HepG2 (cell line): ENCODE measurements around the gene CAD. TPM values are rescaled to one million over a fixed set of nuclear protein-coding genes. Genes with fewer than 3 reads are reported as not detected.

Experiments
- AKAP8 ChIP-seq: sonication (generic); formaldehyde crosslinking; IDR thresholded peaks from 2 replicates; pipeline ENCODE4 v1.5.1; 2020; ENCODE audit warnings: mild to moderate bottlenecking, missing genetic modification reagents
- ARID5B ChIP-seq: IDR thresholded peaks from 2 replicates; pipeline ENCODE4 v1.4.0; 2020; ENCODE audit warnings: mild to moderate bottlenecking, missing genetic modification reagents
- CREBL2 ChIP-seq: sonication (generic); formaldehyde crosslinking; IDR thresholded peaks from 2 replicates; pipeline ENCODE4 v1.8.1; 2023; ENCODE audit warnings: missing genetic modification reagents, mild to moderate bottlenecking, borderline replicate concordance
- DMAP1 ChIP-seq: IDR thresholded peaks from 2 replicates; pipeline ENCODE4 v1.6.1; 2016
- DR1 ChIP-seq: sonication (generic); formaldehyde crosslinking; IDR thresholded peaks from 2 replicates; pipeline ENCODE4 v1.8.0; 2021; ENCODE audit warnings: mild to moderate bottlenecking, missing genetic modification reagents, inconsistent platforms
- HHEX ChIP-seq: IDR thresholded peaks from 2 replicates; pipeline ENCODE4 v1.6.1; 2016; ENCODE audit warnings: control low read depth
- NCOA5 ChIP-seq: sonication (generic); formaldehyde crosslinking; IDR thresholded peaks from 2 replicates; pipeline ENCODE4 v1.4.0; 2020; ENCODE audit warnings: missing genetic modification reagents
- NFIC ChIP-seq: IDR thresholded peaks from 2 replicates; pipeline ENCODE4 v1.6.1; 2012; ENCODE audit warnings: mild to moderate bottlenecking, low read length, inconsistent platforms
- NR1H2 ChIP-seq: sonication (generic); formaldehyde crosslinking; IDR thresholded peaks from 2 replicates; pipeline ENCODE4 v1.8.1; 2022; ENCODE audit warnings: low read depth, missing genetic modification reagents, borderline replicate concordance
- U2AF2 ChIP-seq: fragments of 200-400 bp; formaldehyde crosslinking; IDR thresholded peaks from 2 replicates; pipeline ENCODE4 v1.6.1; 2017; ENCODE audit warnings: low read depth, mild to moderate bottlenecking, low read length
- ZNF20 ChIP-seq: sonication (generic); formaldehyde crosslinking; IDR thresholded peaks from 2 replicates; pipeline ENCODE4 v1.4.0; 2020; ENCODE audit warnings: mild to moderate bottlenecking, moderate library complexity, missing genetic modification reagents
- ZNF446 ChIP-seq: sonication (generic); formaldehyde crosslinking; IDR thresholded peaks from 2 replicates; pipeline ENCODE4 v1.5.0; 2020; ENCODE audit warnings: mild to moderate bottlenecking, missing genetic modification reagents
- ZNF879 ChIP-seq: sonication (generic); formaldehyde crosslinking; IDR thresholded peaks from 2 replicates; pipeline ENCODE4 v1.8.1; 2023; ENCODE audit warnings: missing genetic modification reagents
- ZNF883 ChIP-seq: sonication (generic); formaldehyde crosslinking; IDR thresholded peaks from 2 replicates; pipeline ENCODE4 v1.5.1; 2020; ENCODE audit warnings: mild to moderate bottlenecking, missing genetic modification reagents; ENCODE audit errors: not compliant biosample characterization
- polyA plus RNA-seq, 8 experiments: library from polyadenylated mRNA; depleted of rRNA in 3 of 8; stranded (reverse) in 7 of 8; unstranded in 1 of 8; fragments of >200 nt; fragmentation: Illumina TruSeq in 4 of 8; extraction: Trizol in 4 of 8; gene quantifications; 2 replicates each; pipeline versions ENCODE4 v1.2.1 to v1.2.3, GENCODE V29; 2011 to 2016; ENCODE audit warnings: low read depth in 4 of 8, missing spikeins in 1 of 8, mixed read lengths in 1 of 8; ENCODE audit not compliant: insufficient read depth in 1 of 8
- total RNA-seq, 5 experiments: library from RNA; depleted of rRNA; stranded (reverse); fragments of >200 nt; fragmentation: Illumina TruSeq; extraction: Trizol; gene quantifications; 2 replicates each; pipeline ENCODE4 v1.2.3, GENCODE V29; 2016; ENCODE audit warnings: low read depth in 1 of 5
- TF ChIP-seq, protein P1 (sequence below): sonication (generic); formaldehyde crosslinking; IDR thresholded peaks from one replicate; pipeline ENCODE4 v1.5.1; 2020; ENCODE audit warnings: mild to moderate bottlenecking, missing genetic modification reagents; ENCODE audit errors: not compliant biosample characterization
- TF ChIP-seq, protein P2 (sequence below): sonication (generic); formaldehyde crosslinking; IDR thresholded peaks from 2 replicates; pipeline ENCODE4 v1.5.1; 2020; ENCODE audit warnings: mild to moderate bottlenecking, missing genetic modification reagents, moderate library complexity

Gene CAD
- total and polyA plus RNA-seq, 2 of the 13 experiments (the other 11 are each of a cell fraction or from before 2014, with no cell fraction given): 21.7 to 37.0 TPM

- TF ChIP-seq ARID5B (peak; percentile 76), ZNF446 (CRISPR knock-in tag) (peak; percentile 94), ZNF879 (CRISPR knock-in tag) (0 out of 2 replicates have a peak, but pooled peaks have one; percentile 50), AKAP8 (CRISPR knock-in tag) (no peak), NFIC (no peak), U2AF2 (no peak), ZNF20 (CRISPR knock-in tag) (no peak), HHEX (CRISPR knock-in tag) (no peak), DR1 (CRISPR knock-in tag) (no peak), CREBL2 (CRISPR knock-in tag) (peak; percentile 87; the same call in 1 of the 2 replicates), DMAP1 (CRISPR knock-in tag) (peak; percentile 25; the same call in 1 of the 2 replicates), NR1H2 (peak; percentile 93), NCOA5 (no peak), ZNF883 (CRISPR knock-in tag) (peak; percentile 55)
- TF ChIP-seq, protein P1, sequence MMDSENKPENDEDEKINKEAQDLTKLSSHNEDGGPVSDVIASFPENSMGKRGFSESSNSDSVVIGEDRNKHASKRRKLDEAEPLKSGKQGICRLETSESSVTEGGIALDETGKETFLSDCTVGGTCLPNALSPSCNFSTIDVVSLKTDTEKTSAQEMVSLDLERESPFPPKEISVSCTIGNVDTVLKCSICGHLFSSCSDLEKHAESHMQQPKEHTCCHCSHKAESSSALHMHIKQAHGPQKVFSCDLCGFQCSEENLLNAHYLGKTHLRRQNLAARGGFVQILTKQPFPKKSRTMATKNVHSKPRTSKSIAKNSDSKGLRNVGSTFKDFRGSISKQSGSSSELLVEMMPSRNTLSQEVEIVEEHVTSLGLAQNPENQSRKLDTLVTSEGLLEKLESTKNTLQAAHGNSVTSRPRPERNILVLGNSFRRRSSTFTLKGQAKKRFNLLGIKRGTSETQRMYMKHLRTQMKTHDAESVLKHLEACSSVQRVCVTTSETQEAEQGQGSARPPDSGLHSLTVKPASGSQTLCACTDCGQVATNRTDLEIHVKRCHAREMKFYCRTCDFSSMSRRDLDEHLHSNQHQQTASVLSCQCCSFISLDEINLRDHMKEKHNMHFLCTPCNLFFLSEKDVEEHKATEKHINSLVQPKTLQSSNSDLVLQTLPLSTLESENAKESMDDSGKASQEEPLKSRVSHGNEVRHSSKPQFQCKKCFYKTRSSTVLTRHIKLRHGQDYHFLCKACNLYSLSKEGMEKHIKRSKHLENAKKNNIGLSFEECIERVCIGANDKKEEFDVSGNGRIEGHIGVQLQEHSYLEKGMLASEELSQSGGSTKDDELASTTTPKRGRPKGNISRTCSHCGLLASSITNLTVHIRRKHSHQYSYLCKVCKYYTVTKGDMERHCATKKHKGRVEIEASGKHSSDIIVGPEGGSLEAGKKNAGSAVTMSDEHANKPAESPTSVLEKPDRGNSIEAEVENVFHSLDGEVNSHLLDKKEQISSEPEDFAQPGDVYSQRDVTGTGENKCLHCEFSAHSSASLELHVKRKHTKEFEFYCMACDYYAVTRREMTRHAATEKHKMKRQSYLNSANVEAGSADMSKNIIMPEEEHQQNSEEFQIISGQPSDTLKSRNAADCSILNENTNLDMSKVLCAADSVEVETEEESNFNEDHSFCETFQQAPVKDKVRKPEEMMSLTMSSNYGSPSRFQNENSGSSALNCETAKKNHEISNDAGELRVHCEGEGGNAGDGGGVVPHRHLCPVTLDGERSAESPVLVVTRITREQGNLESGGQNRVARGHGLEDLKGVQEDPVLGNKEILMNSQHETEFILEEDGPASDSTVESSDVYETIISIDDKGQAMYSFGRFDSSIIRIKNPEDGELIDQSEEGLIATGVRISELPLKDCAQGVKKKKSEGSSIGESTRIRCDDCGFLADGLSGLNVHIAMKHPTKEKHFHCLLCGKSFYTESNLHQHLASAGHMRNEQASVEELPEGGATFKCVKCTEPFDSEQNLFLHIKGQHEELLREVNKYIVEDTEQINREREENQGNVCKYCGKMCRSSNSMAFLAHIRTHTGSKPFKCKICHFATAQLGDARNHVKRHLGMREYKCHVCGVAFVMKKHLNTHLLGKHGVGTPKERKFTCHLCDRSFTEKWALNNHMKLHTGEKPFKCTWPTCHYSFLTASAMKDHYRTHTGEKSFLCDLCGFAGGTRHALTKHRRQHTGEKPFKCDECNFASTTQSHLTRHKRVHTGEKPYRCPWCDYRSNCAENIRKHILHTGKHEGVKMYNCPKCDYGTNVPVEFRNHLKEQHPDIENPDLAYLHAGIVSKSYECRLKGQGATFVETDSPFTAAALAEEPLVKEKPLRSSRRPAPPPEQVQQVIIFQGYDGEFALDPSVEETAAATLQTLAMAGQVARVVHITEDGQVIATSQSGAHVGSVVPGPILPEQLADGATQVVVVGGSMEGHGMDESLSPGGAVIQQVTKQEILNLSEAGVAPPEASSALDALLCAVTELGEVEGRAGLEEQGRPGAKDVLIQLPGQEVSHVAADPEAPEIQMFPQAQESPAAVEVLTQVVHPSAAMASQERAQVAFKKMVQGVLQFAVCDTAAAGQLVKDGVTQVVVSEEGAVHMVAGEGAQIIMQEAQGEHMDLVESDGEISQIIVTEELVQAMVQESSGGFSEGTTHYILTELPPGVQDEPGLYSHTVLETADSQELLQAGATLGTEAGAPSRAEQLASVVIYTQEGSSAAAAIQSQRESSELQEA: no peak
- TF ChIP-seq, protein P2, sequence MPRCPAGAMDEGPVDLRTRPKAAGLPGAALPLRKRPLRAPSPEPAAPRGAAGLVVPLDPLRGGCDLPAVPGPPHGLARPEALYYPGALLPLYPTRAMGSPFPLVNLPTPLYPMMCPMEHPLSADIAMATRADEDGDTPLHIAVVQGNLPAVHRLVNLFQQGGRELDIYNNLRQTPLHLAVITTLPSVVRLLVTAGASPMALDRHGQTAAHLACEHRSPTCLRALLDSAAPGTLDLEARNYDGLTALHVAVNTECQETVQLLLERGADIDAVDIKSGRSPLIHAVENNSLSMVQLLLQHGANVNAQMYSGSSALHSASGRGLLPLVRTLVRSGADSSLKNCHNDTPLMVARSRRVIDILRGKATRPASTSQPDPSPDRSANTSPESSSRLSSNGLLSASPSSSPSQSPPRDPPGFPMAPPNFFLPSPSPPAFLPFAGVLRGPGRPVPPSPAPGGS (CRISPR knock-in tag): peak; percentile 18; the same call in 1 of the 2 replicates
Observed at GRCh38 chr2:27264753-27265535, 47.8 kb downstream of the CAD start (continued).
